NT2/D1 (cell line): ENCODE measurements around the gene DCLK1.

Experiments
- SUZ12 ChIP-seq: IDR thresholded peaks from 2 replicates; pipeline ENCODE4 v1.6.1; 2011; ENCODE audit not compliant: insufficient read length, insufficient read depth; ENCODE audit errors: extremely low read depth
- YY1 ChIP-seq: IDR thresholded peaks from 2 replicates; pipeline ENCODE4 v1.6.1; 2011; ENCODE audit not compliant: insufficient read length, insufficient read depth
- ZNF274 ChIP-seq: IDR thresholded peaks from 2 replicates; pipeline ENCODE4 v1.6.1; 2011; ENCODE audit warnings: mild to moderate bottlenecking, low read depth, low read length

- no peak for TF ChIP-seq ZNF274
- no peak for TF ChIP-seq SUZ12
- no peak for TF ChIP-seq YY1
Measured at GRCh38 chr13:35966024-35966423, 165.2 kb downstream of the DCLK1 start.
